Measurements from ENCODE around the gene PXDC1.

DNA sequence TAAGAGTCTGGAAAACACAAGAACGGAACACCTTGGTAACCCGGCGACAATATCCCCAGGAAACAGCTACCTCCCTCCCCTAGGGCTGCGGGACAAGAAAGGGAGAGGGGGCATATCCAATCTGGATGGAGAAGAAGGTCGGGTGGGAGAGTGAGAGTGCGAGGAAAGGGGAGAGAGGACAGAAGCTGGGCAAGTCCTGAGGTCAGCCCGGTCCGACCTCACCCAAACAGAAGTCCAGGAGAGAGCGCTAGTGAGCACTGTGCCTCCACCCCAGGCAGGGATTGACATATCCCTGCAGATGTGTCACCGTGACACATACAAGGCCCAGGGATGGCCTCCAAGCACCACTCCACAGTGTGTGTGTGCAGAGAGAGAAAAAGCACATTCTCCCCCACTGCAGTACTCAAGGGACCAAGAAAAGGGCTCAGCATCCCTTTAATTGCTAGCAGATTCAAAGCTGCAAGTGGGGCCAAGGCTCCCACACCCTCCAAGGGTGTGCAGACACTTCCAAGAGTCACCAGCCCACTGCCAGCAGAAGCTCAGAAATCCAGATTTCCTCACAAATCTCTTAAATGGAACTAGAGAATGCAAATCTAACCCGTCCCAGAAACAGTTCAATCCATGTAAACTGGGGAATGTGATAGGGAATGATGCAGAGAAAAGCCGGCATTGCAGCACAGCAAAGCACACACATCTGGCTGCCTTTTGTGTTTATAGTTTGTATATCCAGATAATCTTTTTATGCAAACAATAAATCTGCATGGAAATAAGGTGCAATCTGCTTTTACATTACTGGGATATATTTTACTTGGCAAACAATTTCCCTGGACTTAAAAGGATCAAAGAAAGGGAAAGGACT, 3.1 kb downstream of the PXDC1 start:
- TF ChIP-seq POLR2A (IDR thresholded peaks at IDR 0.05; ENCODE audit: low read length) (no peak), GATA1 (IDR thresholded peaks at IDR 0.05; ENCODE audit: low read depth, low read length) (no peak)
